OCI-M2 (cell line): ENCODE results near the gene SLIT3.
"Not testable (repeated sequence)": the region's sequence is repeated elsewhere in the genome, so short reads cannot be mapped to it uniquely, and the experiment has no call there.

ENCODE experiments used
- DNase-seq: peaks from one replicate; lab custom pipeline; 2025; ENCODE audit not compliant: unreplicated experiment; lab: John Stamatoyannopoulos, UW

SLIT3 gene

GRCh38 chr5:168663276-168664004, 637.5 kb downstream of the SLIT3 start:
- DNase-seq, result no peak

GRCh38 chr5:168661593-168662485, 639.1 kb downstream of the SLIT3 start:
- DNase-seq, result no peak

DNA sequence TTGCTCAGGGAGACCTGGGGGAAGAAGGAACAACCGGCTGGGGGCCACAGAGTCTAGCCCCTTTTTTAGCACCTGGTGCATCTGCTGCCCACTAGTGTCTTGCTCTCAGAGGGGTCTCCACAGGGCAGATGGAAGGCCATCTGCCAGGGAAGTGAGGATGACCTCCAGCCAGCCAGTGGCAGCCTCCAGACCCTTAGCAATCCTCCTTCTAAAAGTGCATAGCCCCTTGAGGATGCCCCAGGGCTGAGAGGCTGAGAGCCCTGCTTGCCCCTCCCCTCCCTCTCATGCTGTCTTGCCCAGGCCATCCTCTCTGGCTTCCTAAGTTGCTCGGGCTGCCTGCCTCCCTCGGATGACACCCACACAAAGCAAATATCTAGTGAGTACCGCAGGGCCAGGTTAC, 640.2 kb downstream of the SLIT3 start:
- no peak for DNase-seq

DNA sequence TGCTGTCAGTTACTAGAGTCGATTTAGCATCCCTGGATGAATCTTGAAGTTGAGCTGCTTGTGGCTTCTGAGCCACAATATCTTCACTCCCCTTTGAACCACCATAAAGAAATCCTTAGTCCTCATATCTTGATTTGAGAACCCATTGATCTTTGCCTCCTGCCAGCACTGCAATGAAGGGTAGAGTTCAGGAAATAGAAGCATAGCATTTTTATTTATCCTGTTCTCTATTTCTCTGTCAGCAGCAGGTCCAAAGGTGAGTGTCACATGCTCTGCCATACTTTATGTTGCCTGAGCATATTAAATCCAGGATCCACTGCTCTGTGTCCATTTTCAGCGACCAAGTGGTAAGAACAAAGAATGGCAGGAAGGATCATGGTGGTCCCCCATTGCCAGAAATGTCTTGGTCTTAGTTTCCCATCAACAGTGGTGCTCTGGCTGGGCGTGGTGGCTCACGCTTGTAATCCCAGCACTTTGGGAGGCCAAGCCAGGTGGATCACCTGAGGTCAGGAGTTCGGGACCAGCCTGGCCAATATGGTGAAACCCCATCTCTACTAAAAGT, 641.6 kb downstream of the SLIT3 start:
- no peak for DNase-seq

DNA sequence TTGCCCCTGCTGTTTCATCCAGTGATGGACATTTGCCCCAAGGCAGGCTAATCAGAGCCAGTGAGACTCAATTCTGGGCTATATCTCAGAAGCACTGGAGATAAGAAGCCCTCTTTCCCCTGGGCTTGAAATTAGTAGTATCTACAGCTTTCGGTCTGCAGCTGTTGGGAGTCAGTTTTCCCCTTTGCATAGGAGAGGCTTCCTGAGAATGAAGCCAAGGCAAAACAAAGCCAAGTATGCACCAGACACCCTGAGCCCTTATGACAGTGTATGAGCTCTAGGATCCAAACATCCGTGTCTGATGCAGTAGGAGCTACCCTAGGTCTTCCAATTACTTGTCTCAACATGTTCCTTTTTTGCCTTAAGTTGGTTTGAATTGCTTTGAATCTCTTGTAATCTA, 642.5 kb downstream of the SLIT3 start:
- DNase-seq, result no peak

- no peak for DNase-seq
Measured at GRCh38 chr5:168656633-168657032, 644.3 kb downstream of the SLIT3 start.

DNA sequence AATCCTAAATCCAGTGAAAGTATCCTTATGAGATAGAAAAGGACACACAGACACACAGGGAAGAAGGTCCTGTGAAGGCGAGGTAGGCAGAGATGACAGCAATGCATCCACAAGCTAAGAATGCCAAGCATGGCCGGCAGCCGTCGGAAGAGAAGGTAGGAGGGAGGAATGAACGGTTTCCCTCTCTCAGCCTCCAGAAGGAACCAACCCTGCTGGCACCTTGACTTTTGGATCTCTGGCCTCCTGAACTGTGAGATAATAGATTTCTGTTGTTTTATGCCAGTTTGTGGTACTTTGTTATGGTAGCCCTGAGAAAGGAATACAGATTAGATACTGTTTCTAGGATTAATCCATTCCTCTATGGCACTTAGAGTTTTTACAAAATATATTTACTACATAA, 645.6 kb downstream of the SLIT3 start:
- DNase-seq, result no peak

DNA sequence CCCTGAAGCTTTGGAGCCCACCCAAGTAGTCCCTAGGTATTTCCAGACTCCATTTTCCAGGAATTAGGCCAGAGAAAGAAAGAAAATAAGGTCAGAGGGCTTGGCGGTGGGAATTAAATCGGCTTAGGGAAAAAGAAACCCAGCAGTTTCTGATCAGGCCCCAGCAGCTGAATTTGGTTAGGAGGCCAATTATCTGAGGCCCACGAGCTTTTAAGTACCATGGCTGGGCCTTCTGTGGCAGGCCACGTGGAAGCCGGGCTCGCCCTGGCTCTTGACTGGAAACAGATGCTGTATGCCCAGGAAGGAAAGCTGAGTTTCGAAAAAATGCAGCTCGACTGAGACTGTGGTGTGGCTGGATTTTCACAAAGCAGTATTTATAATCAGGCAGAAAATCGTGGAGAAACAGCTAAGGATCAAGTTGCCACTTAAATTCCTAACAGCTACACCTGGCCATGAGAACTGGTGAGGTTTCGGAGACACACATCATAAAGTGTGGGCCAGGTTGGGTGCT, 646.7 kb downstream of the SLIT3 start:
- no peak for DNase-seq

GRCh38 chr5:168653626-168654025, 647.3 kb downstream of the SLIT3 start:
- DNase-seq, result no peak

DNA sequence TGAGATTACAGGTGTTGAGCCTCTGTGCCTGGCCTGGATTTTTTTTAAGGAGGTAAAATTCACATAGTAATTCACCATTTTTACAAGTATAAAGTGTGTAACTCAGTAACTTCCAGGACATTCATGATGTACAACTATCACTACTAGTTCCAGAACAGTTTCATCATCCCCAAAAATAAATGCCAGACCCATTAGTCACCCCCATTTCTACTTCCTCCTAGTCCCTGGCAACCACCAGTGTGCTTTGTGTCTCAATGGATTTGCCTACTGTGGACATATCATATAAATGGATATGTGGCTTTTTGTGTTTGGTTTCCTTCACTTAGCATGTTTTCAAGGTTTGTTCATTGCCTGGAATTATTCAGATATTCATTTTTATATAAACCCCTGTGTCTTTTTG, 649.3 kb downstream of the SLIT3 start:
- DNase-seq, result no peak

- no peak for DNase-seq
Measured at GRCh38 chr5:168649306-168649705, 651.6 kb downstream of the SLIT3 start.

- no peak for DNase-seq
Measured at GRCh38 chr5:168648576-168648975, 652.4 kb downstream of the SLIT3 start.

GRCh38 chr5:168648016-168648415, 652.9 kb downstream of the SLIT3 start:
- DNase-seq, result no peak

GRCh38 chr5:168647083-168647482, 653.9 kb downstream of the SLIT3 start:
- no peak for DNase-seq

DNA sequence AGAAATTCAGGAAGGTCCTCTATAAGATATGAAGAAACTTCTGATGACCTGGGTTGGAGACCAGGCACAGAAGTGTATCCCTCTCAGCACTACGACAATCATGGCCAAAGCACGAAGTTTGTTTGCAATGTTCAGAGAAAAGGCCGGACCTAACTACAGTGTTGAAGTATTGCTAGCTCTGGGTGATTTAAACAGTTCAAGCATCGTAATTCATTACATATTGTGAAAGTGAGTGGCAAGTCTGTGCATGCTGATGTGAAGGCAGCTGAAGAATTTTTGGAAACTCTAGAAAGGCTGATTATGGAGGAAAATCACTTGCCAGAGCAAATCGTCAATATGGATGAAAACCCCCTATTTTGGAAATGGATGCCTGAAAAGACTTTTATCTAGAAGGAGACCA, 654.6 kb downstream of the SLIT3 start:
- DNase-seq, result no peak

GRCh38 chr5:168645195-168645594, 655.7 kb downstream of the SLIT3 start:
- no peak for DNase-seq

- no peak for DNase-seq
Measured at GRCh38 chr5:168642019-168642418, 658.9 kb downstream of the SLIT3 start.

- DNase-seq, result not testable (repeated sequence)
Measured at GRCh38 chr5:168638846-168639245, 662.1 kb downstream of the SLIT3 start.

DNA sequence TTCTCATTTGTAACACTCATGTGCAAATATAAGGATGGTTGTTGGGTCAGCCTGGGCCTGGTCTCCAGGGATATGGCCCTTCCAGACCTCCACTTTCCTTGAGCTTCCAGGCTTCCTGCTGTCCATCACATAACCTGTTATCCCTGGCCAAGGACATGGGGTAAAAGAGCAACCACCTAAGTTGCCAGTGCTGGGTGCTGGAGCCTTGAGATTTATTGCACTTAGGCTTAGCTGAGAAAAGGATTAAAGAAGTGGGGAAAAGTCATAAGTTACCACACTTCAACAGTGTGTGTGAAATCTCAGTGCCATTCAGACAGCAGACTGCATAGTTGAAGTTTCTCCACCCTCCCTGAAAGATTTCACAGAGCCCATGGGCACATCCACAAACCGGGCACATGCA, 663.1 kb downstream of the SLIT3 start:
- no peak for DNase-seq

DNA sequence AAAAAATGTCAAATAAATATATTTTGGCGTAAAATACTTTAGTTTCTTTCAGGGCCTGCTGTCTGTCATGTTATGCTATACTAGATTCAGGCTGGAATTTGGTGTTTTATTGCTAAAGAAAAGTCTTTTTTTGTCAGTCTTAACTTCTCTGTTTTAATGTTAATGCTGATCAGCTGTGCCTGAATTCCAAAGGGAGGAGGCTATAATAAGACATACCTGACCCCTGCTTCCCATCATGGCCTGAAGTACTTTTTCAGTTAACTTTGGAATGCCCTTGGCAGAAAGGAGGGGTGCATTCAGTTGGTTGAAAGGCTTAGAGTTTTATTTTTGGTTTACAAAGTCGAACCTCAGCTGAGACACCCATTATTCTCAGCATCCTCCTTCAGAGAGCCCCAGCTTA, 663.7 kb downstream of the SLIT3 start:
- no peak for DNase-seq

- DNase-seq, result not testable (repeated sequence)
Measured at GRCh38 chr5:168630958-168631357, 670.0 kb downstream of the SLIT3 start.

GRCh38 chr5:168624850-168625364, 676.0 kb downstream of the SLIT3 start:
- no peak for DNase-seq
